Measurements from ENCODE around the gene GTF3C6. TPM values are rescaled to one million over a fixed set of nuclear protein-coding genes. Genes with fewer than 3 reads are reported as not detected.
"Not testable (repeated sequence)": the region's sequence is repeated elsewhere in the genome, so short reads cannot be mapped to it uniquely, and the experiment has no call there.

The GTF3C6 gene
- total RNA-seq, 2 experiments from 2014 or later = 93.9 to 99.8 TPM

DNA sequence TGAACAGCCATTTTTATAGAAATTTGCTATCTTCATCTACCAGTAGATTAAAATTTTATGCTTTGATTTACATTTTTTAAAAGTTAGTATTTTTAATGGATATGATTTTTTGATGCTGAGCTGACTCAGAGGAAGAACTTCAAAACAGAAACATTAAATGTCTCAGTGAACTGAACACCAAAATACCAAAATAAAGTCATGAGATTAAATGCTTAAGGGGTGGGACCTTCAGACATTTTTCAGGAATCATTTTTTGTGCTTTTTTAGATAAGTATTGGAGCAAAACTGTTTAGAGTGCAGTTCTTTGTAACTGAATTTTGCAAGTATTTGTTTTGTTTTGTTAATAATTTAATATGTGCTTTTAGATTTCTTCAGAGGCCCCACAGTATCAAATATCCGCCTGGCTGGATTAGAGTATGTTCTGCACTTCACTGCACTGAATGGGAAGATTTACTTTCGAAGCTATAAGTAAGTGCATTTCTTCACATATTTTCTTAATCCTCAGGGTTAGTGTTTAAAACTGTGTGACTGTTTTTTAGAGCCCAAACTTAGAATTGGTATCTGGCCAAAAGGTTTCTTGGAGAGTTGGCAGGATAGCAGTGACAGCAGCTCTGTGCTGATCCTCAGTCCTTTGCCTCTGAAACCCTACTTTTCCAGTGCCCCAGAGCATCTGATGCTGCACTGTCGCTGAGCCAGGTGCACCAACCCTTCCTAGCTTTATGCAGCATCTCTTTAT is 57.1 kb downstream of the GTF3C6 start:
- no peak overlapping the region for H3K27ac Mint-ChIP-seq
- ChIA-PET POLR2A (no interaction called here), CTCF (interaction anchor here (1.5 kb wide), 1 partner anchor 244 kb away, joined by 4 read pairs; a partner anchor contains a TSS)
- no peak overlapping the region for H3K4me3 Mint-ChIP-seq
- DNase-seq (no peak), ATAC-seq (no peak)
- H3K4me1 Mint-ChIP-seq (ENCODE audit: low read depth) = peaks cover 4% of the 10 kb centered on the region
- H3K9me3 Mint-ChIP-seq (ENCODE audit: insufficient read depth) = no peaks in the 10 kb centered on the region
- no peaks in the 10 kb centered on the region for H3K27me3 Mint-ChIP-seq (ENCODE audit: low read depth)
- peaks cover 41% of the 10 kb centered on the region for H3K36me3 Mint-ChIP-seq (ENCODE audit: low read depth)

DNA sequence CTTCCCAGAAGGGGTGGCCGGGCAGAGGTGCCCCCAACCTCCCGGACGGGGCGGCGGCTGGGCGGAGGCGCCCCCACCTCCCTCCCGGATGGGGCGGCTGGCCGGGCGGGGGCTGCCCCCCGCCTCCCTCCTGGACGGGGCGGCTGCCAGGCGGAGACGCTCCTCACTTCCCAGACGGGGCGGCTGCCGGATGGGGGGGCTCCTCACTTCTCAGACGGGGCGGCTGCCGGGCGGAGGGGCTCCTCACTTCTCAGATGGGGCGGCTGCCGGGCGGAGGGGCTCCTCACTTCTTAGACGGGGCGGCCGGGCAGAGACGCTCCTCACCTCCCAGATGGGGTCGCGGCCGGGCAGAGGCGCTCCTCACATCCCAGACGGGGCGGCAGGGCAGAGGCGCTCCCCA is 58.7 kb downstream of the GTF3C6 start:
- DNase-seq; H3K4me1 Mint-ChIP-seq (ENCODE audit: low read depth); H3K27ac Mint-ChIP-seq; CTCF ChIA-PET; ATAC-seq; POLR2A ChIA-PET; H3K4me3 Mint-ChIP-seq; H3K27me3 Mint-ChIP-seq (ENCODE audit: low read depth); H3K9me3 Mint-ChIP-seq (ENCODE audit: insufficient read depth): not testable (repeated sequence)
- H3K36me3 Mint-ChIP-seq (ENCODE audit: low read depth) = peaks cover 37% of the 10 kb centered on the region

Other genes starting within 250 kb of the GTF3C6 start
- 10 to 100 TPM; 21.6 to 26.2 TPM for gene CDK19, start 143.2 kb upstream of the GTF3C6 start, total RNA-seq
- gene AMD1, start 83.9 kb upstream of the GTF3C6 start, total RNA-seq = 10 to 100 TPM; 75.5 to 77.7 TPM
- 10 to 100 TPM; 28.2 to 30.2 TPM for gene RPF2, start 23.3 kb downstream of the GTF3C6 start, total RNA-seq
- gene SLC16A10, start 128.8 kb downstream of the GTF3C6 start, total RNA-seq = 1 to 10 TPM; 6.3 to 6.4 TPM